GM21723 (cell line): ENCODE measurements around the gene DBH.

Experiments used
- ATAC-seq: cut with Tn5 transposase; IDR thresholded peaks from one replicate; pipeline ENCODE4 v1.9.1; 2021; ENCODE audit warnings: mild to moderate bottlenecking, moderate library complexity; ENCODE audit not compliant: unreplicated experiment

The DBH gene

GRCh38 chr9:133680976-133681657 is 45.0 kb downstream of the DBH start:
- ATAC-seq: no peak

GRCh38 chr9:133681658-133682306 is 45.6 kb downstream of the DBH start:
- no peak for ATAC-seq

- no peak for ATAC-seq
These were observed 46.8 kb downstream of the DBH start for GRCh38 chr9:133682818-133683585.

GRCh38 chr9:133683586-133684120 is 47.5 kb downstream of the DBH start:
- no peak for ATAC-seq

- ATAC-seq: no peak
These were observed 48.2 kb downstream of the DBH start for GRCh38 chr9:133684121-133684935.

GRCh38 chr9:133684936-133685361 is 48.8 kb downstream of the DBH start:
- ATAC-seq: no peak

- no peak for ATAC-seq
These were observed 49.8 kb downstream of the DBH start for GRCh38 chr9:133685653-133686609.

GRCh38 chr9:133686642-133687575 is 50.7 kb downstream of the DBH start:
- no peak for ATAC-seq

- no peak for ATAC-seq
These were observed 51.9 kb downstream of the DBH start for GRCh38 chr9:133687856-133688761.

- ATAC-seq: no peak
These were observed 53.1 kb downstream of the DBH start for GRCh38 chr9:133689151-133689763.

GRCh38 chr9:133690081-133690561 is 54.0 kb downstream of the DBH start:
- ATAC-seq: no peak

- ATAC-seq: no peak
These were observed 55.0 kb downstream of the DBH start for GRCh38 chr9:133691191-133691590.

- no peak for ATAC-seq
These were observed 55.6 kb downstream of the DBH start for GRCh38 chr9:133691626-133692363.

- no peak for ATAC-seq
These were observed 56.3 kb downstream of the DBH start for GRCh38 chr9:133692364-133692985.

GRCh38 chr9:133693116-133693515 is 57.0 kb downstream of the DBH start:
- ATAC-seq: no peak
